HEK293 (cell line): Measurements from ENCODE around the gene SCAF1.
A peak's percentile ranks its signal among the peaks of the same experiment; 100 is the strongest.

Experiments used
- CTCF ChIA-PET: fragments of 350-600 bp; formaldehyde crosslinking; extraction: SDS; loops from one replicate; lab custom pipeline; 2021; ENCODE audit warnings: antibody characterized with exemption; lab: Yijun Ruan, JAX
- POLR2A ChIA-PET: fragments of 300-600 bp; formaldehyde crosslinking; extraction: SDS; loops from one replicate; lab custom pipeline; 2020; ENCODE audit warnings: antibody characterized with exemption, inconsistent platforms; lab: Yijun Ruan, JAX
- H3K27ac ChIP-seq: fragments of 200-500 bp; sonication (Bioruptor generic); 2 replicates; pipeline ENCODE4 v1.5.1; 2014; ENCODE audit warnings: low read depth, low read length, control low read depth, inconsistent platforms; ENCODE audit errors: extremely low read depth
- H3K36me3 ChIP-seq, 2 experiments: fragments of 200-500 bp in 1 of 2; sonication (Bioruptor generic) in 1 of 2; 1 replicate in 1 of 2; 2 replicates in 1 of 2; pipeline ENCODE4 v1.5.1; 2014 to 2017; ENCODE audit warnings: inconsistent platforms in 2 of 2, low read length in 2 of 2; ENCODE audit not compliant: control insufficient read depth in 2 of 2, insufficient read depth in 1 of 2
- H3K4me1 ChIP-seq: fragments of 200-500 bp; sonication (Bioruptor generic); 2 replicates; pipeline ENCODE4 v1.5.1; 2014; ENCODE audit warnings: mild to moderate bottlenecking, low read length, inconsistent platforms; ENCODE audit not compliant: control insufficient read depth, insufficient read depth
- H3K4me3 ChIP-seq: 2 replicates; pipeline ENCODE4 v1.5.1; 2011; ENCODE audit warnings: low read depth, mild to moderate bottlenecking, control low read depth, low read length, moderate library complexity
- H3K9me3 ChIP-seq: fragments of 200-500 bp; sonication (Bioruptor generic); 2 replicates; pipeline ENCODE4 v1.5.1; 2014; ENCODE audit warnings: low read depth, low read length, inconsistent platforms; ENCODE audit not compliant: control insufficient read depth, insufficient read depth
- BCL11B ChIP-seq: fragments of 450-650 bp; formaldehyde crosslinking; IDR thresholded peaks from 2 replicates; pipeline ENCODE4 v1.5.1; 2016; ENCODE audit warnings: low read depth, missing biosample characterization, missing genetic modification characterization
- GLI2 ChIP-seq: fragments of 450-650 bp; formaldehyde crosslinking; IDR thresholded peaks from 2 replicates; pipeline ENCODE4; 2017; ENCODE audit warnings: missing biosample characterization, missing genetic modification characterization, low read depth, borderline replicate concordance
- KLF1 ChIP-seq: fragments of 450-650 bp; formaldehyde crosslinking; IDR thresholded peaks from 2 replicates; pipeline ENCODE4 v1.5.1; 2016; ENCODE audit warnings: missing biosample characterization, missing genetic modification characterization
- PRDM1 ChIP-seq: fragments of 450-650 bp; formaldehyde crosslinking; IDR thresholded peaks from 2 replicates; pipeline ENCODE4; 2016; ENCODE audit warnings: missing biosample characterization, missing genetic modification characterization
- SCRT2 ChIP-seq: fragments of 450-650 bp; formaldehyde crosslinking; IDR thresholded peaks from 2 replicates; pipeline ENCODE4 v1.5.1; 2016; ENCODE audit warnings: missing biosample characterization, missing genetic modification characterization
- YY1 ChIP-seq: fragments of 450-650 bp; formaldehyde crosslinking; IDR thresholded peaks from 2 replicates; pipeline ENCODE4 v1.5.1; 2018; ENCODE audit warnings: missing biosample characterization, missing genetic modification characterization
- ZBTB20 ChIP-seq: fragments of 450-650 bp; formaldehyde crosslinking; IDR thresholded peaks from 2 replicates; pipeline ENCODE4 v1.5.1; 2016; ENCODE audit warnings: missing biosample characterization, missing genetic modification characterization
- ZEB2 ChIP-seq: fragments of 450-650 bp; formaldehyde crosslinking; IDR thresholded peaks from 2 replicates; pipeline ENCODE4 v1.5.1; 2016; ENCODE audit warnings: missing biosample characterization, missing genetic modification characterization
- ZFP37 ChIP-seq: fragments of 450-650 bp; formaldehyde crosslinking; IDR thresholded peaks from 2 replicates; pipeline ENCODE4 v1.5.1; 2016; ENCODE audit warnings: missing biosample characterization, missing genetic modification characterization
- ZNF140 ChIP-seq: fragments of 450-650 bp; formaldehyde crosslinking; IDR thresholded peaks from 2 replicates; pipeline ENCODE4 v1.5.1; 2016; ENCODE audit warnings: missing biosample characterization, missing genetic modification characterization
- ZNF266 ChIP-seq: fragments of 450-650 bp; formaldehyde crosslinking; IDR thresholded peaks from 2 replicates; pipeline ENCODE4 v1.5.1; 2016; ENCODE audit warnings: missing biosample characterization, missing genetic modification characterization, low read depth
- ZNF292 ChIP-seq: fragments of 450-650 bp; formaldehyde crosslinking; IDR thresholded peaks from 2 replicates; pipeline ENCODE4 v1.5.1; 2016; ENCODE audit warnings: low read depth, missing biosample characterization, missing genetic modification characterization, borderline replicate concordance
- ZNF341 ChIP-seq: fragments of 450-650 bp; formaldehyde crosslinking; IDR thresholded peaks from 2 replicates; pipeline ENCODE4; 2016; ENCODE audit warnings: low read depth, missing biosample characterization, missing genetic modification characterization
- ZNF366 ChIP-seq: fragments of 450-650 bp; formaldehyde crosslinking; conservative IDR thresholded peaks from 2 replicates; pipeline ENCODE4 v1.5.1; 2016; ENCODE audit warnings: missing biosample characterization, missing genetic modification characterization
- ZNF596 ChIP-seq: fragments of 450-650 bp; IDR thresholded peaks from 2 replicates; pipeline ENCODE4 v1.5.0; 2018; ENCODE audit warnings: missing biosample characterization, mild to moderate bottlenecking, missing genetic modification characterization, moderate library complexity
- ZNF610 ChIP-seq: fragments of 450-650 bp; formaldehyde crosslinking; IDR thresholded peaks from 2 replicates; pipeline ENCODE4 v1.5.1; 2016; ENCODE audit warnings: missing biosample characterization, missing genetic modification characterization, borderline replicate concordance
- ZNF623 ChIP-seq: fragments of 450-650 bp; formaldehyde crosslinking; IDR thresholded peaks from 2 replicates; pipeline ENCODE4 v1.5.1; 2016; ENCODE audit warnings: missing biosample characterization, missing genetic modification characterization
- TF ChIP-seq, protein P1 (sequence below): fragments of 450-650 bp; formaldehyde crosslinking; IDR thresholded peaks from 2 replicates; pipeline ENCODE4 v1.5.1; 2016; ENCODE audit warnings: missing biosample characterization, missing genetic modification characterization
- TF ChIP-seq, protein P2 (sequence below): fragments of 450-650 bp; formaldehyde crosslinking; IDR thresholded peaks from 2 replicates; pipeline ENCODE4 v1.5.1; 2016; ENCODE audit warnings: missing biosample characterization, missing genetic modification characterization
- TF ChIP-seq, protein P3 (sequence below): fragments of 450-650 bp; formaldehyde crosslinking; IDR thresholded peaks from 2 replicates; pipeline ENCODE4 v1.5.1; 2016; ENCODE audit warnings: missing biosample characterization, missing genetic modification characterization
- TF ChIP-seq, protein P4 (sequence below): fragments of 450-650 bp; formaldehyde crosslinking; IDR thresholded peaks from 2 replicates; pipeline ENCODE4 v1.5.1; 2016; ENCODE audit warnings: missing biosample characterization, missing genetic modification characterization

SCAF1 gene

DNA sequence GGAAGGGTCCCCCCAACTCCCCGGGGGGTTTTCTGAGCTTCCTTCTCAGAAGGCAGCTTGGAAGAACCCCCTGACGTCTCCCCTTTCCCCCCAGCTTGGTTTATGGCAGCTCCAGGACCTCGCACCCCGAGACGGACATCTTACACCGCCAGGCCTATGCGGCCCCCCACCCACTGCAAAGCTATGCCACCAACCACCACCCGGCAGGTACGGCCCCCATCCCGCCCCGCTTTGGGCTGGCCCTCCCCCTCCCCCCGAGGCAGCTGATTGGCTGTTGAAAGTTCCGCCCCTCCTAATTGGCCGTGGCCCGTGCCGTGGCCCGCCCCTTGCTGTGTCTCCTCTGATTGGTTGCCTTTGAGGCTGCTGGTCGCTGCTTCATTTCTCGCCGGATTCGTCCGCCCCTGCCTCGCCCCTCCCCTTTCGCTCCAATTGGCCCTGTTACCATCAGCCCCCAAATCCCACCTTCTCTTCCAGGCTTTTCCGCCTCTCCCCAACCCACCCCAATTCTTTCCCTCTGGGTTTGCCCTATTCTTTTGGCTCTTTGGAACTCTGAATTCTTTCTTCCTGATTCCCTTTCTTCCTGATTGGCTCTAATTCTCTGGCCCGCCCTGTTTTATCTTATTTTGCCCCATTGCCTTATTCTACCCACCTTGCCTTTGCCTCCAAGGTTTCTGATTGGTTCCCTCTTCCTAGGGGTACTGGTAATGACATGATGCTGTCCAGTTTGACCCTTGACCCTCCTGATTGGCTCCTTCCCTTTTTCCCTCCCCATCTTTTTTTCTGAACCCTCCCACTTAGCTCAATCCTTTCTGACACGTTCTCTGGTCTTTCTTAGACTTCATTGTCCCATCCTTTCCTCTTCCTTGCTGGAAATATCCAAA, 48.5 kb upstream of the SCAF1 start (continued):
- TF ChIP-seq ZBTB20 (tag by site-specific recombination): peak; percentile 90
- TF ChIP-seq ZNF341 (tag by site-specific recombination): peak; percentile 92
- TF ChIP-seq, protein P1, sequence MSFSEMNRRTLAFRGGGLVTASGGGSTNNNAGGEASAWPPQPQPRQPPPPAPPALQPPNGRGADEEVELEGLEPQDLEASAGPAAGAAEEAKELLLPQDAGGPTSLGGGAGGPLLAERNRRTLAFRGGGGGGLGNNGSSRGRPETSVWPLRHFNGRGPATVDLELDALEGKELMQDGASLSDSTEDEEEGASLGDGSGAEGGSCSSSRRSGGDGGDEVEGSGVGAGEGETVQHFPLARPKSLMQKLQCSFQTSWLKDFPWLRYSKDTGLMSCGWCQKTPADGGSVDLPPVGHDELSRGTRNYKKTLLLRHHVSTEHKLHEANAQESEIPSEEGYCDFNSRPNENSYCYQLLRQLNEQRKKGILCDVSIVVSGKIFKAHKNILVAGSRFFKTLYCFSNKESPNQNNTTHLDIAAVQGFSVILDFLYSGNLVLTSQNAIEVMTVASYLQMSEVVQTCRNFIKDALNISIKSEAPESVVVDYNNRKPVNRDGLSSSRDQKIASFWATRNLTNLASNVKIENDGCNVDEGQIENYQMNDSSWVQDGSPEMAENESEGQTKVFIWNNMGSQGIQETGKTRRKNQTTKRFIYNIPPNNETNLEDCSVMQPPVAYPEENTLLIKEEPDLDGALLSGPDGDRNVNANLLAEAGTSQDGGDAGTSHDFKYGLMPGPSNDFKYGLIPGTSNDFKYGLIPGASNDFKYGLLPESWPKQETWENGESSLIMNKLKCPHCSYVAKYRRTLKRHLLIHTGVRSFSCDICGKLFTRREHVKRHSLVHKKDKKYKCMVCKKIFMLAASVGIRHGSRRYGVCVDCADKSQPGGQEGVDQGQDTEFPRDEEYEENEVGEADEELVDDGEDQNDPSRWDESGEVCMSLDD (tag by site-specific recombination): peak; percentile 94
- TF ChIP-seq ZNF610 (tag by site-specific recombination): no peak; the same call in 1 of the 2 replicates
- 0 out of 2 replicates have a peak, but pooled peaks have one; percentile 22 for TF ChIP-seq ZFP37 (tag by site-specific recombination)
- TF ChIP-seq BCL11B (tag by site-specific recombination): peak; percentile 85
- peak; percentile 28; the same call in 1 of the 2 replicates for TF ChIP-seq KLF1
- TF ChIP-seq, protein P2, sequence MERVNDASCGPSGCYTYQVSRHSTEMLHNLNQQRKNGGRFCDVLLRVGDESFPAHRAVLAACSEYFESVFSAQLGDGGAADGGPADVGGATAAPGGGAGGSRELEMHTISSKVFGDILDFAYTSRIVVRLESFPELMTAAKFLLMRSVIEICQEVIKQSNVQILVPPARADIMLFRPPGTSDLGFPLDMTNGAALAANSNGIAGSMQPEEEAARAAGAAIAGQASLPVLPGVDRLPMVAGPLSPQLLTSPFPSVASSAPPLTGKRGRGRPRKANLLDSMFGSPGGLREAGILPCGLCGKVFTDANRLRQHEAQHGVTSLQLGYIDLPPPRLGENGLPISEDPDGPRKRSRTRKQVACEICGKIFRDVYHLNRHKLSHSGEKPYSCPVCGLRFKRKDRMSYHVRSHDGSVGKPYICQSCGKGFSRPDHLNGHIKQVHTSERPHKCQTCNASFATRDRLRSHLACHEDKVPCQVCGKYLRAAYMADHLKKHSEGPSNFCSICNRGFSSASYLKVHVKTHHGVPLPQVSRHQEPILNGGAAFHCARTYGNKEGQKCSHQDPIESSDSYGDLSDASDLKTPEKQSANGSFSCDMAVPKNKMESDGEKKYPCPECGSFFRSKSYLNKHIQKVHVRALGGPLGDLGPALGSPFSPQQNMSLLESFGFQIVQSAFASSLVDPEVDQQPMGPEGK (tag by site-specific recombination): peak; percentile 95
- no peak for TF ChIP-seq ZNF292 (tag by site-specific recombination)
- no peak for TF ChIP-seq GLI2 (tag by site-specific recombination)

DNA sequence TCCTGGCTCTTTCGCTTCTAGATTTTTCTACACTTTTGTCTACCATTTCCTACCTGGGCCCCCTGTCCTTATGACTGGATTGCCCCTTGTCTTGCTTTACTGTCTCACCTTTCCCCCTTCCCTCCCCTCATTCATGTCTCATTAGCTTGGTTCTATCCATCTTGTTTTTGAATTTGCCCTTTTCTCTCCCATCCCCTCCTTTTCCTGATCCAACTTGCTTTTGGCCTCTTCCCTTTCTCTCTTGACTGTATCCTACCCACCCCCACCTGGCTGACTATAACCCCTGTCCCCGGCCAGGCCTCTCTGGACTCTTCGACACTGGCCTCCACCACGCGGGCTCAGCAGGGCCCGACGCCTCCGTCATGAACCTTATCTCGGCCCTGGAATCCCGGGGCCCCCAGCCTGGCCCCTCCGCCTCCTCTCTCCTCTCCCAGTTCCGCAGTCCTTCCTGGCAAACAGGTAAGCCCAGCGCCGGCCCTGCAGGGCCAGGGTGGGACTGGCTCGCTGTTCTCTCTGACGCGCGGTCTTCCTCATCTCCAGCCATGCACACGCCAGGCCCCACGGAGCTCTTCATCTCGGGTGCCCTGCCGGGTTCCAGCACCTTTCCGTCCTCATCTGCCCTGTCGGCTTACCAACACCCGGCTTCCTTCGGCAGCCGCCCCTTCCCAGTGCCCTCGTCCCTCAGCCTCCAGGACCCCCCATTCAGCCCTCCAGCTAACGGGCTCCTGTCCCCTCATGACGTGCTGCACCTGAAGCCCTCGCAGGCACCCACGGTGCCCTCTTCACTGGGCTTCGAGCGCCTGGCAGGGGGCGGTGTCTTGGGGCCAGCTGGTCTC, 47.6 kb upstream of the SCAF1 start:
- CTCF ChIA-PET: interaction anchor here (0.6 to 0.7 kb wide), 2 partner anchors 24 to 25 kb away, joined by 3 to 5 read pairs; no protein-coding TSS in a partner anchor

DNA sequence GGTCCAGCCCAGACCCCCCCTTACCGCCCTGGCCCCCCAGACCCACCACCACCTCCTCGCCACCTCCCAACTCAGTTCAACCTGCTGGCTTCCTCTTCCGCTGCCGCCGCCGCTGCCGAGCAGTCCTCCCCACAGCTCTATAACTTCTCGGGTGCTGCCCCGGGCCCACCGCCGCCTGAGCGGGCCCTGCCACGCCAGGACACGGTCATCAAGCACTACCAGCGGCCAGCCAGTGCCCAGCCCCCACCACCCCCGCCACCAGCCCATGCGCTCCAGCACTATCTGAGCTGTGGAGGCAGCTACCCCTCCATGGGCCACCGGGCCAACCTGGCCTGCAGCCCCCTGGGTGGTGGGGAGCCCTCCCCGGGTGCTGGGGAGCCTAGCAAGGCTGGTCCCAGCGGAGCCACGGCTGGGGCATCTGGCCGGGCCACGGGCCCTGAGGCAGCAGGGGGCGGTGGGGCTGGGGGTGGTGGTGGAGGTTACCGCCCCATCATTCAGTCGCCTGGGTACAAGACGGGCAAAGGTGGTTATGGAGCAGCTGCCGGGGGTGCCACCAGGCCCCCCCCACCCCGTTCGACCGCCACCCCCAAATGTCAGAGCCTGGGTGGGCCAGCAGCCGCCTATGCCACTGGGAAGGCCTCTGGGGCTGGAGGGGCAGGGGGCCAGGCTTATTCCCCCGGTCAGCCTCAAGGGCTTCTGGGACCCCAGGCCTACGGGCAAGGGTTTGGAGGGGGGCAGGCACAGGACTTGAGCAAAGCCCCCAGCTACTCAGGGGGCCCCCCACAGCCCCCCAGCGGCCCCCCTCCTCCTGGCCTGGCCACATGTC, 46.8 kb upstream of the SCAF1 start:
- H3K27ac ChIP-seq: no peak overlapping the region
- no peak overlapping the region for H3K4me3 ChIP-seq
- H3K4me1 ChIP-seq: peaks cover 7% of the 10 kb centered on the region
- peaks cover 41 to 57% of the 10 kb centered on the region in 2 experiments for H3K36me3 ChIP-seq
- no peaks in the 10 kb centered on the region for H3K9me3 ChIP-seq
- ChIA-PET POLR2A (interaction anchor here (0.6 to 1.7 kb wide), 4 partner anchors 15 to 69 kb away, joined by 3 to 5 read pairs (median 4); partner anchors contain the start of genes NOSIP and RRAS), CTCF (interaction anchor here (1.0 kb wide), 1 partner anchor 30 kb away, joined by 3 read pairs; no protein-coding TSS in a partner anchor)
- no peak for TF ChIP-seq ZNF140 (tag by site-specific recombination)
- TF ChIP-seq, protein P3, sequence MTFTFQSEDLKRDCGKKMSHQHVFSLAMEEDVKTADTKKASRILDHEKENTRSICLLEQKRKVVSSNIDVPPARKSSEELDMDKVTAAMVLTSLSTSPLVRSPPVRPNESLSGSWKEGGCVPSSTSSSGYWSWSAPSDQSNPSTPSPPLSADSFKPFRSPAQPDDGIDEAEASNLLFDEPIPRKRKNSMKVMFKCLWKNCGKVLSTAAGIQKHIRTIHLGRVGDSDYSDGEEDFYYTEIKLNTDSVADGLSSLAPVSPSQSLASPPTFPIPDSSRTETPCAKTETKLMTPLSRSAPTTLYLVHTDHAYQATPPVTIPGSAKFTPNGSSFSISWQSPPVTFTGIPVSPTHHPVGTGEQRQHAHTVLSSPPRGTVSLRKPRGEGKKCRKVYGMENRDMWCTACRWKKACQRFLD (tag by site-specific recombination): no peak
- TF ChIP-seq SCRT2 (tag by site-specific recombination): no peak
- no peak for TF ChIP-seq YY1 (tag by site-specific recombination)
- TF ChIP-seq, protein P4, sequence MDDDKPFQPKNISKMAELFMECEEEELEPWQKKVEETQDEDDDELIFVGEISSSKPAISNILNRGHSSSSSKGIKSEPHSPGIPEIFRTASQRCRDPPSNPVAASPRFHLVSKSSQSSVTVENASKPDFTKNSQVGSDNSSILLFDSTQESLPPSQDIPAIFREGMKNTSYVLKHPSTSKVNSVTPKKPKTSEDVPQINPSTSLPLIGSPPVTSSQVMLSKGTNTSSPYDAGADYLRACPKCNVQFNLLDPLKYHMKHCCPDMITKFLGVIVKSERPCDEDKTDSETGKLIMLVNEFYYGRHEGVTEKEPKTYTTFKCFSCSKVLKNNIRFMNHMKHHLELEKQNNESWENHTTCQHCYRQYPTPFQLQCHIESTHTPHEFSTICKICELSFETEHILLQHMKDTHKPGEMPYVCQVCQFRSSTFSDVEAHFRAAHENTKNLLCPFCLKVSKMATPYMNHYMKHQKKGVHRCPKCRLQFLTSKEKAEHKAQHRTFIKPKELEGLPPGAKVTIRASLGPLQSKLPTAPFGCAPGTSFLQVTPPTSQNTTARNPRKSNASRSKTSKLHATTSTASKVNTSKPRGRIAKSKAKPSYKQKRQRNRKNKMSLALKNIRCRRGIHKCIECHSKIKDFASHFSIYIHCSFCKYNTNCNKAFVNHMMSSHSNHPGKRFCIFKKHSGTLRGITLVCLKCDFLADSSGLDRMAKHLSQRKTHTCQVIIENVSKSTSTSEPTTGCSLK (tag by site-specific recombination): no peak
- no peak for TF ChIP-seq ZNF596 (tag by site-specific recombination)
- TF ChIP-seq ZNF623: no peak
- no peak for TF ChIP-seq ZEB2 (tag by site-specific recombination)

More for the DNA sequence above, 47.6 kb upstream of the SCAF1 start:
- TF ChIP-seq PRDM1 (tag by site-specific recombination) (peak; percentile 51; the same call in 1 of the 2 replicates), ZNF366 (tag by site-specific recombination) (0 out of 2 replicates have a peak, but pooled peaks have one; percentile 9), ZNF266 (tag by site-specific recombination) (0 out of 2 replicates have a peak, but pooled peaks have one; percentile 16), SCRT2 (tag by site-specific recombination) (no peak)
- POLR2A ChIA-PET: interaction anchor here (1.2 to 7.1 kb wide), 4 partner anchors 15 to 143 kb away, joined by 3 to 124 read pairs (median 60); partner anchors contain the start of genes NOSIP, PIH1D1, PRRG2 and RRAS
- H3K27ac ChIP-seq: peak overlapping the region; percentile 21
- H3K9me3 ChIP-seq: no peaks in the 10 kb centered on the region
- peaks cover 33 to 49% of the 10 kb centered on the region in 2 experiments for H3K36me3 ChIP-seq
- no peak overlapping the region for H3K4me3 ChIP-seq
- peaks cover 7% of the 10 kb centered on the region for H3K4me1 ChIP-seq
